Measurements from ENCODE around the gene ROCK1. TPM values are rescaled to one million over a fixed set of nuclear protein-coding genes. Genes with fewer than 3 reads are reported as not detected.

ROCK1 gene
- total and polyA plus RNA-seq, 2 of the 8 experiments (the other 6 are each of a cell fraction or from before 2014, with no cell fraction given) = 4.2 to 48.9 TPM

DNA sequence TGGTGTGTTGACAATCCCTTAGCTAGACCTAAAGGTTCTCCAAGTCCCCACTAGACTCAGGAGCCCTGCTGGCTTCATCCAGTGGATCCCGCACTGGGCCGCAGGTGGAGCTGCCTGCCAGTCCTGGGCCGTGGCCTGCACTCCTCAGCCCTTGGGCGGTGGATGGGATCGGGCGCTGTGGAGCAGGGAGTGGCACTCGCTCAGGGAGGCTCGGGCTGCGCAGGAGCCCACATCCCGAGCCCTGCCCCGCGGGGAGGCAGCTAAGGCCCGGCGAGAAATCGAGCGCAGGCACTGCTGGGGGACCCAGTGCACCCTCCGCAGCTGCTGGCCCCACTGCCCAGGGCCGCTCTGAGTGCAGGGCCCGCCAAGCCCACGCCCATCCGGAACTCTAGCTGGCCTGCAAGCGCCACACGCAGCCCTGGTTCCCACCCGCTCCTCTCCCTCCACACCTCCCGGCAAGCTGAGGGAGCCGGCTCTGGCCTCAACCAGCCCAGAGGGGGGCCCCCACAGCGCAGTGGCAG, 20.8 kb upstream of the ROCK1 start:
- H3K23ac ChIP-seq (ENCODE audit: insufficient read length) = no peak overlapping the region
- H3K14ac ChIP-seq (ENCODE audit: insufficient read length) = no peak overlapping the region
- no peak overlapping the region for H3K4me2 ChIP-seq (ENCODE audit: insufficient read depth in 1 of 2, low read depth in 2 of 2, low read length in 2 of 2)
- no peaks in the 10 kb centered on the region for H3K27me3 ChIP-seq (replicated peaks in 1 of 4; ENCODE audit: control insufficient read depth in 3 of 4, extremely low read depth in 1 of 4, insufficient read depth in 3 of 4, low read length in 3 of 4)
- no peaks in the 10 kb centered on the region for H3K23me2 ChIP-seq (ENCODE audit: low read depth, low read length)
- ChIA-PET CTCF (ENCODE audit: partially characterized antibody) (interaction anchor here (0.6 to 1.2 kb wide), 3 partner anchors 47 to 159 kb away, joined by 3 to 5 read pairs (median 4); no protein-coding TSS in a partner anchor), POLR2A (ENCODE audit: partially characterized antibody) (no interaction called here)
- H3K56ac ChIP-seq (replicated peaks; ENCODE audit: insufficient read length, low read depth, low read length) = no peak overlapping the region
- H2BK15ac ChIP-seq (ENCODE audit: low read length) = no peak overlapping the region
- H3K18ac ChIP-seq (ENCODE audit: extremely low read depth, low read length) = no peak overlapping the region
- H3K4me3 ChIP-seq (ENCODE audit: extremely low read depth in 1 of 4, insufficient read depth in 2 of 4, low read depth in 3 of 4, low read length in 4 of 4) = no peak overlapping the region
- no peak overlapping the region for H4K91ac ChIP-seq (replicated peaks; ENCODE audit: insufficient read length, low read length)
- DNase-seq (ENCODE audit: low read depth in 1 of 2, low spot score in 2 of 2) (no peak), FAIRE-seq (no peak)
- no peaks in the 10 kb centered on the region for H3K4me1 ChIP-seq (replicated peaks in 1 of 4; ENCODE audit: control insufficient read depth in 3 of 4, insufficient read depth in 4 of 4, low read length in 3 of 4)
- H3K9ac ChIP-seq (replicated peaks in 1 of 4; ENCODE audit: extremely low read depth in 1 of 4, low read depth in 3 of 4, low read length in 3 of 4) = no peak overlapping the region
- no peak overlapping the region for H2BK12ac ChIP-seq (ENCODE audit: low read depth, low read length)
- H3K9me3 ChIP-seq (ENCODE audit: insufficient read depth in 2 of 2, low read depth in 1 of 2, low read length in 1 of 2) = peaks cover 0 to 10% of the 10 kb centered on the region in 2 experiments; a peak in 1 of 4 replicates
- no peak overlapping the region for H4K8ac ChIP-seq (ENCODE audit: extremely low read depth, insufficient read depth, low read length)
- no peak overlapping the region for H2BK20ac ChIP-seq (ENCODE audit: low read length)
- 89% methylated on average over 16 of the region's 27 CpGs; no CpG with 5 or more reads in 1 of the 2 experiments for WGBS, 2 experiments (ENCODE audit: extremely low coverage in 1 of 2, insufficient coverage in 1 of 2, insufficient read length in 1 of 2, insufficient replicate concordance in 2 of 2, low coverage in 1 of 2, low lambda C conversion rate in 2 of 2, missing lambda C conversion rate in 1 of 2)
- H3K79me2 ChIP-seq (ENCODE audit: control insufficient read depth in 1 of 2, insufficient read depth in 2 of 2, low read length in 2 of 2) = no peaks in the 10 kb centered on the region
- no peak overlapping the region for H3K4ac ChIP-seq (replicated peaks; ENCODE audit: insufficient read length, low read depth, low read length)
- no peak overlapping the region for H2AFZ ChIP-seq (ENCODE audit: low read length)
- H4K5ac ChIP-seq (ENCODE audit: insufficient read length, low read depth, low read length) = no peak overlapping the region
- no peak overlapping the region for H2BK120ac ChIP-seq (replicated peaks; ENCODE audit: low read depth, low read length)
- H3K79me1 ChIP-seq (ENCODE audit: low read depth, low read length) = no peaks in the 10 kb centered on the region
- H2BK5ac ChIP-seq (ENCODE audit: low read depth, low read length) = no peak overlapping the region
- no peak overlapping the region for H3K27ac ChIP-seq (ENCODE audit: low read depth, low read length)
- H2AK5ac ChIP-seq (ENCODE audit: low read depth, low read length) = no peak overlapping the region
- no peaks in the 10 kb centered on the region; a peak in 1 of 8 replicates for H3K36me3 ChIP-seq (ENCODE audit: control insufficient read depth in 2 of 4, insufficient read depth in 4 of 4, low read length in 3 of 4)
- no peaks in the 10 kb centered on the region for H4K20me1 ChIP-seq (replicated peaks in 1 of 2; ENCODE audit: control insufficient read depth in 1 of 2, insufficient read depth in 2 of 2, low read length in 2 of 2)
- TF ChIP-seq SIN3A (conservative IDR thresholded peaks at IDR 0.05 in 1 of 2, IDR thresholded peaks at IDR 0.05 in 1 of 2; ENCODE audit: low read depth in 1 of 2, low read length in 2 of 2) (no peak), SAP30 (IDR thresholded peaks at IDR 0.05; ENCODE audit: insufficient read depth, insufficient replicate concordance, low read length) (no peak), POLR2AphosphoS5 (IDR thresholded peaks at IDR 0.05; ENCODE audit: low read depth, low read length) (no peak), SRF (IDR thresholded peaks at IDR 0.05; ENCODE audit: low read depth, low read length) (no peak), TAF7 (optimal IDR thresholded peaks at IDR 0.05; ENCODE audit: borderline replicate concordance, low read depth, low read length) (no peak), SP4 (IDR thresholded peaks at IDR 0.05; ENCODE audit: low read length) (no peak), BRCA1 (IDR thresholded peaks at IDR 0.05; ENCODE audit: low read depth, low read length) (no peak), CTCF (IDR thresholded peaks at IDR 0.05; ENCODE audit: control extremely low read depth in 1 of 3, insufficient read depth in 1 of 3, low read depth in 1 of 3, low read length in 3 of 3) (no peak), SUZ12 (IDR thresholded peaks at IDR 0.05; ENCODE audit: low read length) (no peak), POU5F1 (IDR thresholded peaks at IDR 0.05; ENCODE audit: low read depth, low read length) (no peak)
- TF ChIP-seq, protein P1, sequence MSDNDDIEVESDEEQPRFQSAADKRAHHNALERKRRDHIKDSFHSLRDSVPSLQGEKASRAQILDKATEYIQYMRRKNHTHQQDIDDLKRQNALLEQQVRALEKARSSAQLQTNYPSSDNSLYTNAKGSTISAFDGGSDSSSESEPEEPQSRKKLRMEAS (IDR thresholded peaks at IDR 0.05) = no peak

Measured in H1 (cell line).